Psoas muscle (tissue), 8 donors: ENCODE data around the gene DBH. TPM values are rescaled to one million over a fixed set of nuclear protein-coding genes. Genes with fewer than 3 reads are reported as not detected.

Experiments used
- ATAC-seq, 4 donors: fragments of 200-7000 bp; cut with Tn5 transposase; one replicate each; pipeline ENCODE4 v1.9.1; 2020; ENCODE audit warnings: moderate library complexity in 3 of 4, mild to moderate bottlenecking in 2 of 4
- DNase-seq, 2 donors: peaks; one replicate each; pipeline ENCODE4 v3.0.0-alpha.2; 2020
- H3K27ac ChIP-seq: fragments of 200-600 bp; one replicate; pipeline ENCODE4 v1.8.0; 2022
- H3K27me3 ChIP-seq, 3 donors: fragments of 200-600 bp in 1 of 3; one replicate each; pipeline versions ENCODE4 v1.6.1 to v1.8.0; 2013 to 2022; ENCODE audit warnings: low read length in 2 of 3, mild to moderate bottlenecking in 2 of 3, moderate library complexity in 1 of 3; ENCODE audit not compliant: insufficient read depth in 3 of 3
- H3K36me3 ChIP-seq, 2 donors: fragments of 200-600 bp in 1 of 2; one replicate each; pipeline versions ENCODE4 v1.6.1 to v1.8.0; 2013 to 2022; ENCODE audit warnings: low read depth in 1 of 2, mild to moderate bottlenecking in 1 of 2, moderate library complexity in 1 of 2; ENCODE audit not compliant: insufficient read depth in 1 of 2
- H3K4me1 ChIP-seq: fragments of 200-600 bp; one replicate; pipeline ENCODE4 v1.8.0; 2022
- H3K4me3 ChIP-seq: fragments of 200-600 bp; one replicate; pipeline ENCODE4 v1.8.0; 2022; ENCODE audit warnings: mild to moderate bottlenecking
- H3K9me3 ChIP-seq: fragments of 200-600 bp; one replicate; pipeline ENCODE4 v1.8.0; 2022
- WGBS, 3 donors: extraction: QIAGEN DNeasy Blood & Tissue Kit; methylation state at CpG; one replicate each; pipeline versions ENCODE4 v1.1.6 to v1.1.7; 2013; 5-methylcytosine and 5-hydroxymethylcytosine counted together
- intact Hi-C, 2 donors: fragments of 100-400 bp; cut with DNase I; formaldehyde crosslinking; loops; one replicate each; pipeline versions ENCODE4 v1.11.0 to v1.14.2; 2022
- polyA plus RNA-seq, 3 donors: library from polyadenylated mRNA; stranded (reverse); fragments of 200-250 nt; gene quantifications; one replicate each; pipeline ENCODE4 v1.2.3, GENCODE V29; 2013
- total RNA-seq, 4 donors: library from RNA; stranded (reverse); fragmentation: NEBNext Ultra II Directional in 2 of 4; extraction: Animal tissue kit (Norgen Biotek cat#: 25700) in 2 of 4; gene quantifications; one replicate each; pipeline versions ENCODE4 v1.2.1 to v1.2.4, GENCODE V29; 2021 to 2023
- TF ChIP-seq, protein P1 (sequence below): fragments of 200-600 bp; IDR thresholded peaks from one replicate; pipeline ENCODE4 v1.8.0; 2022; ENCODE audit warnings: antibody characterized with exemption
- donor health status: healthy with polysubstance abuse.
- donor health status: DM: no; HTN: no; CAD: no; lungs with moderate emphysema.
- donor health status: Bipolar disorder and iron deficiency.
- donor health status: healthy.
- donor health status: DM: yes; HTN: yes; CAD: no.
- donor health status: DM: no; HTN: no; CAD: no.
- donor health status: DM: no; HTN: no; CAD: no.
- donor health status: DM: yes; HTN: yes; CAD: no.

The DBH gene
- total and polyA plus RNA-seq, 7 donors, result 0.01 to 0.30 (median 0.05) TPM; not detected in 3

- Histone ChIP-seq H3K9me3 (peaks cover 12% of the 10 kb centered on the region), H3K4me1 (no peaks in the 10 kb centered on the region), H3K27ac (no peak overlapping the region), H3K4me3 (no peak overlapping the region), H3K36me3 (no peaks in the 10 kb centered on the region), H3K27me3 (peaks cover 0 to 47% (median 12%) of the 10 kb centered on the region in 3 donors)
- ATAC-seq, result no peak
- intact Hi-C loops, result loop anchor here in 1 of 2 donors (2.0 kb wide), 1 partner anchor 31 kb away; no protein-coding TSS in a partner anchor
- no peak for DNase-seq
- WGBS, 3 donors, result 37 to 48% (median 39%) methylated on average over 9 to 10 of the region's 10 CpGs
- TF ChIP-seq, protein P1, sequence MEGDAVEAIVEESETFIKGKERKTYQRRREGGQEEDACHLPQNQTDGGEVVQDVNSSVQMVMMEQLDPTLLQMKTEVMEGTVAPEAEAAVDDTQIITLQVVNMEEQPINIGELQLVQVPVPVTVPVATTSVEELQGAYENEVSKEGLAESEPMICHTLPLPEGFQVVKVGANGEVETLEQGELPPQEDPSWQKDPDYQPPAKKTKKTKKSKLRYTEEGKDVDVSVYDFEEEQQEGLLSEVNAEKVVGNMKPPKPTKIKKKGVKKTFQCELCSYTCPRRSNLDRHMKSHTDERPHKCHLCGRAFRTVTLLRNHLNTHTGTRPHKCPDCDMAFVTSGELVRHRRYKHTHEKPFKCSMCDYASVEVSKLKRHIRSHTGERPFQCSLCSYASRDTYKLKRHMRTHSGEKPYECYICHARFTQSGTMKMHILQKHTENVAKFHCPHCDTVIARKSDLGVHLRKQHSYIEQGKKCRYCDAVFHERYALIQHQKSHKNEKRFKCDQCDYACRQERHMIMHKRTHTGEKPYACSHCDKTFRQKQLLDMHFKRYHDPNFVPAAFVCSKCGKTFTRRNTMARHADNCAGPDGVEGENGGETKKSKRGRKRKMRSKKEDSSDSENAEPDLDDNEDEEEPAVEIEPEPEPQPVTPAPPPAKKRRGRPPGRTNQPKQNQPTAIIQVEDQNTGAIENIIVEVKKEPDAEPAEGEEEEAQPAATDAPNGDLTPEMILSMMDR, result no peak
Measured at GRCh38 chr9:133602277-133602676, 33.9 kb upstream of the DBH start.

GRCh38 chr9:133603135-133603927 lies 32.8 kb upstream of the DBH start:
- H3K4me3 ChIP-seq, result no peak overlapping the region
- TF ChIP-seq, protein P1, result no peak
- peaks cover 3% of the 10 kb centered on the region for H3K9me3 ChIP-seq
- H3K36me3 ChIP-seq, result no peaks in the 10 kb centered on the region
- H3K27me3 ChIP-seq, result peaks cover 0 to 58% (median 21%) of the 10 kb centered on the region in 3 donors
- ATAC-seq, result no peak
- H3K4me1 ChIP-seq, result no peaks in the 10 kb centered on the region
- no peak overlapping the region for H3K27ac ChIP-seq
- DNase-seq, result peak in 1 of 2 donors; percentile 35
- WGBS, 3 donors, result 45 to 60% (median 46%) methylated on average over 14 of the region's 14 CpGs
- intact Hi-C loops, result loop anchor here in 1 of 2 donors (2.0 kb wide), 1 partner anchor 29 kb away; no protein-coding TSS in a partner anchor

- no peaks in the 10 kb centered on the region for H3K36me3 ChIP-seq
- DNase-seq (no peak), ATAC-seq (no peak)
- 27 to 44% (median 42%) methylated on average over 5 of the region's 5 CpGs for WGBS, 3 donors
- intact Hi-C loops, result no loop called here
- no peak overlapping the region for H3K27ac ChIP-seq
- TF ChIP-seq, protein P1, result no peak
- peaks cover 0 to 65% (median 25%) of the 10 kb centered on the region in 3 donors for H3K27me3 ChIP-seq
- no peaks in the 10 kb centered on the region for H3K9me3 ChIP-seq
- no peaks in the 10 kb centered on the region for H3K4me1 ChIP-seq
- no peak overlapping the region for H3K4me3 ChIP-seq
Measured at GRCh38 chr9:133604214-133604613, 31.9 kb upstream of the DBH start.

GRCh38 chr9:133604856-133605255 lies 31.3 kb upstream of the DBH start:
- Histone ChIP-seq H3K27me3 (peaks cover 0 to 70% (median 26%) of the 10 kb centered on the region in 3 donors), H3K27ac (no peak overlapping the region), H3K9me3 (no peaks in the 10 kb centered on the region), H3K4me3 (no peak overlapping the region), H3K36me3 (no peaks in the 10 kb centered on the region), H3K4me1 (no peaks in the 10 kb centered on the region)
- no peak for ATAC-seq
- 52 to 57% (median 55%) methylated on average over 14 of the region's 14 CpGs for WGBS, 3 donors
- TF ChIP-seq, protein P1, result no peak
- DNase-seq, result peak in 1 of 2 donors; percentile 44
- intact Hi-C loops, result no loop called here
